ENCODE data around the gene FIZ1.

DNA sequence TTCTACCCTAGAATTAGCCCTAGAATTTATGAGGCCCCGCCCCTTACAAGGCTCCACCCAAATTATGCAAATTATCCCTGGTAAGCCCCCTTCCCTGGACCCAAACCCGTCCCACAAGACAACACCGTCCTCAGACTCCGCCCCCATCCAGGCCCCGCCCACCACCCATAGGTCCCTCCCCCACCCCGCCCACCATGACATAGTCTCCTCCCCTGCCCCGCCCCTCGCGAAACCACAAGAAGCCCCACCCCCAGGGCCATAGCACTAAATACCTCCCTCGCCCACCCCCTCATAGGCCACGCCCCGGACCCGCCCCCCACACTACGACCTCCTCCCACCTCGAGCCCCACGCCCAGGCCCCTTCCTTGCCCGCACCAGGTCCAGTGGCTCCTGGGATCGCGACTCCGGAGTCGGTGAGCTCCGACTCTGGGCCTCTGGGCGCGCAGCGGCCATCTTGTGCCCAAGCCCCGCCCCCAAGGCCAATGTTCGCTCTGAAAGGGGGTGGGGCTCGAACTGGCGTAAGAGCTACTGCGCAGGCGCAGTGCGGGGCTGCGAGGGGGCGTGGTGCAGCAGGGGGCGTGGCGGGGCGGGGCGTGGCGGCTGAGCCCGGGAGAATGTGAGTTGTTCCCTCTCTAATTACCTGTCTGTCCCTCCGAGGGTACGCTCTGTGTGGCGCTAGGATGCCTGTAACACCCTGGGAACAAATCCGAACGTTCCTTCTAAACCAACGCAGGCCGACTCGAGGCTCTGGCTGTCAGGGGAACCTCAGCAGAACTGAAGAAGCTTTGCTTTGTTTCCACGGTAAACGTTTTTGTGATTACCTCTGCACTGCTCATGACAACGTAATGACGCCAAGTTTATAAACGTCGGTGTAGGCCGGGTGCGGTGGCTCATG, 25.0 kb upstream of the FIZ1 start, which contains the start of gene ZNF784:
- TF ChIP-seq, protein P1, sequence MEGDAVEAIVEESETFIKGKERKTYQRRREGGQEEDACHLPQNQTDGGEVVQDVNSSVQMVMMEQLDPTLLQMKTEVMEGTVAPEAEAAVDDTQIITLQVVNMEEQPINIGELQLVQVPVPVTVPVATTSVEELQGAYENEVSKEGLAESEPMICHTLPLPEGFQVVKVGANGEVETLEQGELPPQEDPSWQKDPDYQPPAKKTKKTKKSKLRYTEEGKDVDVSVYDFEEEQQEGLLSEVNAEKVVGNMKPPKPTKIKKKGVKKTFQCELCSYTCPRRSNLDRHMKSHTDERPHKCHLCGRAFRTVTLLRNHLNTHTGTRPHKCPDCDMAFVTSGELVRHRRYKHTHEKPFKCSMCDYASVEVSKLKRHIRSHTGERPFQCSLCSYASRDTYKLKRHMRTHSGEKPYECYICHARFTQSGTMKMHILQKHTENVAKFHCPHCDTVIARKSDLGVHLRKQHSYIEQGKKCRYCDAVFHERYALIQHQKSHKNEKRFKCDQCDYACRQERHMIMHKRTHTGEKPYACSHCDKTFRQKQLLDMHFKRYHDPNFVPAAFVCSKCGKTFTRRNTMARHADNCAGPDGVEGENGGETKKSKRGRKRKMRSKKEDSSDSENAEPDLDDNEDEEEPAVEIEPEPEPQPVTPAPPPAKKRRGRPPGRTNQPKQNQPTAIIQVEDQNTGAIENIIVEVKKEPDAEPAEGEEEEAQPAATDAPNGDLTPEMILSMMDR (IDR thresholded peaks at IDR 0.05): no peak
- TF ChIP-seq POLR2A (IDR thresholded peaks at IDR 0.05): peak in 1 of 2 donors; percentile 72

All from thyroid gland (tissue), 4 donors.